ENCODE measurements around the gene AGR3.

The AGR3 gene

DNA sequence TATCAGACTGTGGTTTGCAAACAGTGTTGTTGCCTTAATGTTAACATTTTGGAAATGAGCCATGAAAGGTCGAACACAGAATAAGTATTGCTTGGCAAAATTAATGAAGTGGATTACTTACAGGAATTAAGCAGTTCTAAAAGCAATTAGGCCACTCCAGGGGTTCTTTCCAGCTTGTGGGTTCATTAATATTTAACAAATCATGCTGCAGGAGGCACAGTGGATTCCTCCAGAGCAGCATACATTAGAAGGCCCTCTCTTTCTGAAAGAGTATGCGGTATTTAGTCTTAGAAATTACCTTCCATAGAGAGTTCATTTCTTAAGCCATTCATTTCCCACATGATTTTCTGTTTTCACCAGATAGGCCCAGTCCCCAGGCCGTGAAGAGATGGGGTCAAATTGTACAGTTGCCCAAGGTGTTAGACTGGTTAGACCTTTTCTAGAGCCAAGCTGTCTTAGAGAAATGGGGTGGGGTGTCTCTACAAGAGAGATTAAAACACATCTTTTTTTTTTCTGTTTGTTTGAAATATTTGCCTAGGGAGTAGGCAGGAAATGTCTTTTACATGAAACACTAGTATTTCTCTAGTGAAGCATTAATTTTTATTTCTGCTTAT lies 40.0 kb upstream of the AGR3 start:
- TF ChIP-seq, protein P1, sequence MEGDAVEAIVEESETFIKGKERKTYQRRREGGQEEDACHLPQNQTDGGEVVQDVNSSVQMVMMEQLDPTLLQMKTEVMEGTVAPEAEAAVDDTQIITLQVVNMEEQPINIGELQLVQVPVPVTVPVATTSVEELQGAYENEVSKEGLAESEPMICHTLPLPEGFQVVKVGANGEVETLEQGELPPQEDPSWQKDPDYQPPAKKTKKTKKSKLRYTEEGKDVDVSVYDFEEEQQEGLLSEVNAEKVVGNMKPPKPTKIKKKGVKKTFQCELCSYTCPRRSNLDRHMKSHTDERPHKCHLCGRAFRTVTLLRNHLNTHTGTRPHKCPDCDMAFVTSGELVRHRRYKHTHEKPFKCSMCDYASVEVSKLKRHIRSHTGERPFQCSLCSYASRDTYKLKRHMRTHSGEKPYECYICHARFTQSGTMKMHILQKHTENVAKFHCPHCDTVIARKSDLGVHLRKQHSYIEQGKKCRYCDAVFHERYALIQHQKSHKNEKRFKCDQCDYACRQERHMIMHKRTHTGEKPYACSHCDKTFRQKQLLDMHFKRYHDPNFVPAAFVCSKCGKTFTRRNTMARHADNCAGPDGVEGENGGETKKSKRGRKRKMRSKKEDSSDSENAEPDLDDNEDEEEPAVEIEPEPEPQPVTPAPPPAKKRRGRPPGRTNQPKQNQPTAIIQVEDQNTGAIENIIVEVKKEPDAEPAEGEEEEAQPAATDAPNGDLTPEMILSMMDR (IDR thresholded peaks at IDR 0.05; ENCODE audit: low read depth, low read length): no peak
- H3K4me3 ChIP-seq (ENCODE audit: low read depth, low read length): no peak overlapping the region

DNA sequence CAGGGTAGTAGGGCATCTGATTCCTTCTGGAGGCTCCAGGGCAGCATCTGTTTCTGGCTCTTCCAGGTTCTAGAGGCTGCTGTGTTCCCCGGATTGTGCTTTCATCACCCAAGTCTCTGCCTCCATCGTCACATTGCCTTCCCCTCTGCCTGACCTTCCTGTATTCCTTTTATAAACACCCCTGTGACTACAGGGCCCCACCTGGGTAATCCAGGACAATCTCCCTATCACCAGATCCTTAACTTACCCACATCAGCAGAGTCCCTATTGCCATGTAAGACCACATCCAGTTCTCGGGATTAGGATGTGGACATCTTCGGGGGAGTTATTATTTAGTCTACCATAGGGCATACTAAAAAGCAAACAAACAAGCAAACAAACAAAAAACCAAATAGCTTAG lies 39.4 kb upstream of the AGR3 start:
- H3K4me3 ChIP-seq (ENCODE audit: low read depth, low read length): no peak overlapping the region
- TF ChIP-seq, protein P1 (IDR thresholded peaks at IDR 0.05; ENCODE audit: low read depth, low read length): no peak

DNA sequence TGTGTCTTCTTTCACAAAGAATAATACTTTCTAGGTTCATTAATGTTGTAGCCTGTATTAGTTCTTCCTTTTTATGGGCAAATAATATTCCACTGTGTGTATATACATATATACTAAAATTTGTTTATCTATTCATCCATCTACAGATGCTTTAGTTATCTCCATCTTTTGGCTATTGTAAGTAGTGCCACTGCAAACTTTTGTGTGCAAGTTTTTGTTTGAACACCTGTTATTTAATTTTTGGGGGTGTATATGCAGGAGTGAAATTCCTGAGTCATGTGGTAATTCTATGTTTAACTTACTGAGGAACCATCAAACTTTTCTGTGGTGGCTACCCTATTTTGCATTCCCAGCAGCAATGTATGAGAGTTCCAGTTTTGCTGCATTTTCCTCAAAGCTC lies 37.7 kb upstream of the AGR3 start:
- H3K4me3 ChIP-seq (ENCODE audit: low read depth, low read length): no peak overlapping the region
- TF ChIP-seq, protein P1 (IDR thresholded peaks at IDR 0.05; ENCODE audit: low read depth, low read length): no peak

DNA sequence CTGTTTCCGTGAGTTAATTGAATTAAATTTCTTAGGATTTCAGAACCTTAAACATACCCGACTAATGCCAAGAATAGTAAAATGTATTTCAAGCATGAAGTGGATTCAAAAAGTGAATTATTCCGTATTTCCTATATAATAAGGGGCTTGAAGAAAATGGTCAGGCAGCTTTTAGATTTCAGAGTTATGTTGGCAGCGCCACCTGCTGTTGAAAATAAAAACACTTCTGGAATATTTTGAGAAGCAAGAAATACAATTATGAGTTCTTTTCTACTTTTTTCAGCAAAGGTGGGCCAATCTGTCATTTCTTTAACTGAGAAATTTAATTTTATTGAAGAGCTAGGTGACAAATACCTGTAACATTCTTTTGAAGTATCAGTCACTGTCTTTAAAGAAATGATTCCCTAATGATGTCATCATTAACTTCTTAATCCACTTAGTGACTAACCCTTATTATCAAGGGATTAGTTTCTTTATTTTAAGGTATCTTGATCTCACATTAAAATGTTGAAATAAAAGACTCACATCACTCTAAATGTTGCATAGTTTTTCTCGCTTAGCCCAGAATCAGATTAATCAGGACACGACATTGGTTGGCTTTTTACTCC lies 36.6 kb upstream of the AGR3 start:
- TF ChIP-seq, protein P1 (IDR thresholded peaks at IDR 0.05; ENCODE audit: low read depth, low read length): 0 out of 2 replicates have a peak, but pooled peaks have one; percentile 29
- no peak overlapping the region for H3K4me3 ChIP-seq (ENCODE audit: low read depth, low read length)

DNA sequence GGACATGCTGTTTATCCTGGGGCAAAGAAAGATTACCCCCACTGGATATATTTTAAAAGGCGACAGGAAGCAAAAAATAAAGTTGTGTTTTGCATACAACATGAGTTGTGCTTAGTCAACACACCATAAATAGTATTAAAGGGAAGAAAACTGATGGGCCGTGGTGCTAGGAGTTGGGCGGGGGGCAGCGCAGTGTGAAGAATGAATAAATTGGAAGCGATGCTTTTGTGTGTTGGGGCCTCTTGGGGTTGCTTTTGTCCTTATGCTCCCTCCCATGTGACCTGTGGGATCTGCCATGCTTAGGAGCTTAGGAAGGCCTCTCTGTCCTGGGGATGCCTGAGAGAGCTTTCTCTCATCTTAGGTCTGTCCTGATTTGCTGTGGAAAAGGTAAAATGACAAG lies 35.0 kb upstream of the AGR3 start:
- no peak overlapping the region for H3K4me3 ChIP-seq (ENCODE audit: low read depth, low read length)
- TF ChIP-seq, protein P1 (IDR thresholded peaks at IDR 0.05; ENCODE audit: low read depth, low read length): no peak

DNA sequence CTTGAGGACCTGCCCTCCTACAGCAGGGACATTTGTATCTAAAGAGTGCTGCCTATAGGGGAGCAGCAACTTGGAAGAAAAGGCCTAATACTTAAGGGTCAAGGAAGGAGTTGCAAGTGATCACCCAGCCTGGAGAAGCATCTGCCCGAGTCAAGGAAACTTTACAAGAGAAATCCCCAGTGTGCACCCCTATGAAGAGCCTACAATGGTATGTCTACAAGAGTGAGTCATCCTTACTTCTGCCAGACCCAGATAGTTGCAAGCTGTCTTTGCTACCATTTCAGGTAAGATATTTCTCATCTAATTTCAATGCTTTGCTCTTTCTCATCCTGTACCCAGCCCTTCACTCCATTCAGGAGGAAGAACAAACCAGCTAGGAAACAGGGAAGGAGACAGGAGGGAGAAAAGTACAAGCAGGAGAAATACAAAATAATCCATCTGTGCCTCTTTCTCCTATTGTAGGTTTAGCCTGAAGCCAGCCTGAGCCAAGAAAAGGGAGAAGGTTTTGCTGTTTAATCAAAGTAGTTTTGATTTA lies 34.4 kb upstream of the AGR3 start:
- TF ChIP-seq, protein P1 (IDR thresholded peaks at IDR 0.05; ENCODE audit: low read depth, low read length): no peak
- no peak overlapping the region for H3K4me3 ChIP-seq (ENCODE audit: low read depth, low read length)

DNA sequence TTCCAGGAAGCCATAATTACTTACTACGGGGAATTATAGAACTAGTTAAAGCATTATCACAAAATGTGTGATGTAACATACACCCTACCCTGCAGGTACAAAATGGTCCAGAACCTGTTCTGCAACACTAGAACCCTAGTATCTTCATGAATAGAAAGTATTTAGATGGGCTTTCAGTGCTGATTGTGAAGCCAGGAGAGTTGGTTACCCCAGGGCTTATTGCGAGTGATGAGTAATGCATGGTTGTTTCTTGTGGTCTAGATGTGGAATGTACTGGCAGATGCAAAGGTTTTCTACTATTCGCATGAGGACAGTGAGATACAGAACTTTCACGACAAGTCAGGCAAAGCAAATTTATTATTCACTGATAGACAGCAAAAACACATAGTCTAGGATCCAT lies 33.6 kb upstream of the AGR3 start:
- no peak overlapping the region for H3K4me3 ChIP-seq (ENCODE audit: low read depth, low read length)
- TF ChIP-seq, protein P1 (IDR thresholded peaks at IDR 0.05; ENCODE audit: low read depth, low read length): no peak

All from WI38 (cell line).